Measurements from ENCODE around the gene SYNE1. TPM values are rescaled to one million over a fixed set of nuclear protein-coding genes. Genes with fewer than 3 reads are reported as not detected.
"Not testable (repeated sequence)": the region's sequence is repeated elsewhere in the genome, so short reads cannot be mapped to it uniquely, and the experiment has no call there.

The SYNE1 gene
- total RNA-seq, 2 donors from 2014 or later, result 135 to 160 TPM

- Histone ChIP-seq H3K27ac (no peak overlapping the region), H3K4me3 (no peak overlapping the region)
- TF ChIP-seq CTCF (IDR thresholded peaks at IDR 0.05), result no peak
Measured at GRCh38 chr6:152572338-152573088, 64.6 kb downstream of the SYNE1 start.

GRCh38 chr6:152571943-152572337 lies 65.2 kb downstream of the SYNE1 start:
- no peak for DNase-seq (ENCODE audit: low spot score)
- Histone ChIP-seq H3K9me3 (no peaks in the 10 kb centered on the region), H3K36me3 (no peaks in the 10 kb centered on the region), H3K4me1 (peaks cover 0 to 18% of the 10 kb centered on the region in 2 donors), H3K27me3 (no peaks in the 10 kb centered on the region), H3K4me3 (no peak overlapping the region), H3K27ac (no peak overlapping the region)
- TF ChIP-seq CTCF (IDR thresholded peaks at IDR 0.05), result no peak

More at GRCh38 chr6:152572338-152573088, 64.6 kb downstream of the SYNE1 start:
- Histone ChIP-seq H3K4me1 (peaks cover 0 to 18% of the 10 kb centered on the region in 2 donors), H3K27me3 (no peaks in the 10 kb centered on the region), H3K36me3 (no peaks in the 10 kb centered on the region), H3K9me3 (no peaks in the 10 kb centered on the region)
- DNase-seq (ENCODE audit: low spot score), result no peak

- Histone ChIP-seq H3K4me3 (no peak overlapping the region), H3K27ac (no peak overlapping the region), H3K36me3 (no peaks in the 10 kb centered on the region), H3K27me3 (no peaks in the 10 kb centered on the region), H3K9me3 (no peaks in the 10 kb centered on the region), H3K4me1 (peaks cover 0 to 13% of the 10 kb centered on the region in 2 donors)
- no peak for TF ChIP-seq CTCF (IDR thresholded peaks at IDR 0.05)
- no peak for DNase-seq (ENCODE audit: low spot score)
Measured at GRCh38 chr6:152571089-152571488, 66.1 kb downstream of the SYNE1 start.

- DNase-seq (ENCODE audit: low spot score), result no peak
Measured at GRCh38 chr6:152566103-152566875, 70.9 kb downstream of the SYNE1 start.

GRCh38 chr6:152563177-152563576 lies 74.0 kb downstream of the SYNE1 start:
- no peak overlapping the region for H3K27ac ChIP-seq
- H3K4me1 ChIP-seq, result no peaks in the 10 kb centered on the region
- H3K36me3 ChIP-seq, result no peaks in the 10 kb centered on the region
- TF ChIP-seq CTCF (IDR thresholded peaks at IDR 0.05), result no peak
- H3K27me3 ChIP-seq, result no peaks in the 10 kb centered on the region
- no peaks in the 10 kb centered on the region for H3K9me3 ChIP-seq
- no peak overlapping the region for H3K4me3 ChIP-seq
- DNase-seq (ENCODE audit: low spot score), result no peak

More at GRCh38 chr6:152566103-152566875, 70.9 kb downstream of the SYNE1 start:
- no peak for TF ChIP-seq CTCF (IDR thresholded peaks at IDR 0.05)
- Histone ChIP-seq H3K4me1 (peaks cover 0 to 1% of the 10 kb centered on the region in 2 donors), H3K4me3 (no peak overlapping the region), H3K27ac (no peak overlapping the region), H3K36me3 (no peaks in the 10 kb centered on the region), H3K9me3 (no peaks in the 10 kb centered on the region), H3K27me3 (no peaks in the 10 kb centered on the region)

- not testable (repeated sequence) for H3K4me3 ChIP-seq; H3K4me1 ChIP-seq; H3K36me3 ChIP-seq; H3K9me3 ChIP-seq; DNase-seq (ENCODE audit: low spot score); H3K27ac ChIP-seq; H3K27me3 ChIP-seq
Measured at GRCh38 chr6:152558798-152559197, 78.4 kb downstream of the SYNE1 start.

All from right atrium auricular region (tissue), 2 donors.